GM06990 (cell line): ENCODE measurements around the gene ESRRG.

Experiments used
- DNase-seq: peaks from one replicate; pipeline ENCODE4 v3.0.0-alpha.2; 2011; ENCODE audit not compliant: insufficient read length; ENCODE audit errors: extremely low read depth
- H3K27me3 ChIP-seq: replicated peaks from 2 replicates; pipeline ENCODE4 v1.6.0; 2011; ENCODE audit warnings: low read length; ENCODE audit not compliant: control insufficient read depth, insufficient read depth
- H3K36me3 ChIP-seq: 2 replicates; pipeline ENCODE4 v1.5.1; 2011; ENCODE audit warnings: low read length; ENCODE audit not compliant: control insufficient read depth, insufficient read depth
- H3K4me3 ChIP-seq: replicated peaks from 2 replicates; pipeline ENCODE4 v1.5.1; 2011; ENCODE audit warnings: low read depth, mild to moderate bottlenecking, control low read depth, low read length
- TF ChIP-seq, protein P1 (sequence below): IDR thresholded peaks from 2 replicates; pipeline ENCODE4 v1.5.1; 2011; ENCODE audit warnings: low read length, control low read depth, mild to moderate bottlenecking, inconsistent platforms; ENCODE audit not compliant: insufficient read depth, poor library complexity, severe bottlenecking

The ESRRG gene

DNA sequence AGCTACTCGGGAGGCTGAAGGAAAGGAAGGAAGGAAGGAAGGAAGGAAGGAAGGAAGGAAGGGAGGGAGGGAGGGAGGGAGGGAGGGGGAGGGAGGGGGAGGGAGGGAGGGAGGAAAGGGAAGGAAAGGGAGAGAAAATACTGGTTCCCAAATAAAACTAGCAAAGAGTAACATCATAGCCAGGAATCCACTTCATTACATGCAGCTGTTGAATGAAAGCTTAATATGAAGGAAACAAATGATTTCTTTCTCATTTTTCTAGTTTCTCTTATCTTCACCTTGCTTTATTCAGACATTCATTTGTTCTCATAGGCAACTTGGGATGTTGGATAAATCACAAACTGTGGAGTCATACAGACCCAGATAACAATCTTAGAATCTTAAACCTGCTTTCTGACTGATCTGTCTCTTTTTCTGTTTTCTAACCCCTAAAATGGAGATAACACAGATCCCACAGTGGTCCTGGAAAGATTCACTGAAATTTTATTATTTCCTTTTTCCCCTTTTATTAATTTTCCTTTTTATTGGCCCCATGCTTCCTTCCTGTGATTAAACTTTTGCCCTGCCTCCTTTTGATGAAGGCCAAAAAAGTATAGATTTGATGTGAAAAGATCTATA lies 247.5 kb downstream of the ESRRG start:
- Histone ChIP-seq H3K36me3 (no peaks in the 10 kb centered on the region), H3K27me3 (no peaks in the 10 kb centered on the region), H3K4me3 (no peak overlapping the region)
- TF ChIP-seq, protein P1, sequence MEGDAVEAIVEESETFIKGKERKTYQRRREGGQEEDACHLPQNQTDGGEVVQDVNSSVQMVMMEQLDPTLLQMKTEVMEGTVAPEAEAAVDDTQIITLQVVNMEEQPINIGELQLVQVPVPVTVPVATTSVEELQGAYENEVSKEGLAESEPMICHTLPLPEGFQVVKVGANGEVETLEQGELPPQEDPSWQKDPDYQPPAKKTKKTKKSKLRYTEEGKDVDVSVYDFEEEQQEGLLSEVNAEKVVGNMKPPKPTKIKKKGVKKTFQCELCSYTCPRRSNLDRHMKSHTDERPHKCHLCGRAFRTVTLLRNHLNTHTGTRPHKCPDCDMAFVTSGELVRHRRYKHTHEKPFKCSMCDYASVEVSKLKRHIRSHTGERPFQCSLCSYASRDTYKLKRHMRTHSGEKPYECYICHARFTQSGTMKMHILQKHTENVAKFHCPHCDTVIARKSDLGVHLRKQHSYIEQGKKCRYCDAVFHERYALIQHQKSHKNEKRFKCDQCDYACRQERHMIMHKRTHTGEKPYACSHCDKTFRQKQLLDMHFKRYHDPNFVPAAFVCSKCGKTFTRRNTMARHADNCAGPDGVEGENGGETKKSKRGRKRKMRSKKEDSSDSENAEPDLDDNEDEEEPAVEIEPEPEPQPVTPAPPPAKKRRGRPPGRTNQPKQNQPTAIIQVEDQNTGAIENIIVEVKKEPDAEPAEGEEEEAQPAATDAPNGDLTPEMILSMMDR, result no peak
- no peak for DNase-seq

DNA sequence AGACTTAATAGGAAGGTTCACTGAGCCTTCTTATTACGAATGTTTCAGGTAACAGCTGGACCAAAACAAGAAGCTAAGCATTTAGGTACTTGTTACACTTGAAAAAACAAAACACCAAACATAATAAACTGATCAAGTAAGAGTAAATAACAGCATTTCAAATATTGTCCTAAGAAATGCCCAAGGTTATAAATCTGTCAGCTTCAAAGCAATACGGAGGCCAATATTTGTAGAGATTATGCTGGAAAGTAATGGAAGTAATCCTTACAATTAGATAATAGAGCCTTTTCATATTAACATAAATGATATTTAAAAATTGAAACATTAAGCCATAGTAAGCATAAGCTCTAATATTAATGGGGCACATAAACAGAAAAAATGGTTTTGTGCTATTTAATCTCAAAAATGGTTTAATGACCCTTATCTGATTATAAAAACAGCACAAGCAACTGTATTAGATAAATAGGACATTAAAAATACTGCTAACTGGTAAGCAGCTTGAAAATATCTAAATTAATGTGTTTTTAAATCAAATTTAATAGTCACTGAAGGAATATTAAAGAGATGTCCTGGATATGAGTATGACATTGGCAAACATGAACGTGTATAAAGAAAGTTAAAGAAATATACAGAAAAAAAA lies 256.9 kb downstream of the ESRRG start:
- TF ChIP-seq, protein P1, result no peak
- H3K27me3 ChIP-seq, result no peaks in the 10 kb centered on the region
- no peak for DNase-seq
- H3K4me3 ChIP-seq, result no peak overlapping the region
- no peaks in the 10 kb centered on the region for H3K36me3 ChIP-seq

DNA sequence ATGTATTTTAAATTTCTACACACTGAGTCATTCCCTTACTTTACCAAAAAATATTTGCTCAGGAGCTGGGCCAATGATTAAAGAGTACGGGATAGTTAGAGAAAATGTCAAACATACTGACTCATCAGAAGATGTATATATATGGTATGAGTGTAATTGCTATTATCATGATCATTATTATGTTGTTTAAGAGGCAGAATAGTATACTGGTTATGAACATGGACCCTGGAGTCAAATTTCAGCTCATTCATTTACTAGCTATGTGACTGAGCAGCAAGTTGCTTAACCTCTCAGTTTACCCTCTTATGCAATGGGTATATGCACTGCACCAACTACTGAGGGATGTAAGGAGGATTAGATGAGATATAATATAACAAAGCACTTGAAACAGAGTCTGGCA lies 258.7 kb downstream of the ESRRG start:
- Histone ChIP-seq H3K4me3 (no peak overlapping the region), H3K27me3 (no peaks in the 10 kb centered on the region), H3K36me3 (no peaks in the 10 kb centered on the region)
- no peak for DNase-seq
- TF ChIP-seq, protein P1, result no peak

DNA sequence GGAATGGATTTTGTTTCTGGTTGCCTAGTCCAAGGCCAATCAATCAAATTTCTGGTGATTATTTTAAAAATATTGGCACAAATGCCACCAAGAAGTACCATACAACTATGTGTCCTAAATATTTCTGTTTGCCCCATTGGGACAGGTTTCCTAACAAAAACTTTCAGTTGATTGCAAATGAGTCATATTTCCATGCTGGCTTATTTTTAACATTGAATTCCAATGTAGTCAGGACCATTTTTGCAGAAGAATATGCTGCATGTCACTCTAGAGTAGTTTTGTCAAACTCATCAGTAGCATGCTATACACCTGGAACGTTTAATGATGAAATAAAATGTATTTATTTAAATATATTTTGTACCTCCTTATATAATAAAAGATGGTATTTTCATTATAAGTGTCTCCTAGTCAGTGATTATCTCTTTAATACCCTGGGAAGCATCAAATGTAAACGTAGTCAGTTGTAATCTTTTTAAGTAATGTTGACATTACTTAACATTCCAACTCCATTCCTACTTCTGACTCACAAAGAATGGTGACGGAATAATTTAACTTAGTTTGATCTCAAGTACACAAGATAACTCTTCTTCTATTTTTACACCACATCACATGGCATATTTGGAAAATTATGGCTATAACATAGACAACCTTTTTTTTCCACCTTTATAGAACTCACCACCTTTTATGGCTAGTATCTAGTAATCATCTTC lies 261.0 kb downstream of the ESRRG start:
- TF ChIP-seq, protein P1, result no peak
- no peak overlapping the region for H3K4me3 ChIP-seq
- H3K36me3 ChIP-seq, result no peaks in the 10 kb centered on the region
- DNase-seq, result no peak
- H3K27me3 ChIP-seq, result no peaks in the 10 kb centered on the region

DNA sequence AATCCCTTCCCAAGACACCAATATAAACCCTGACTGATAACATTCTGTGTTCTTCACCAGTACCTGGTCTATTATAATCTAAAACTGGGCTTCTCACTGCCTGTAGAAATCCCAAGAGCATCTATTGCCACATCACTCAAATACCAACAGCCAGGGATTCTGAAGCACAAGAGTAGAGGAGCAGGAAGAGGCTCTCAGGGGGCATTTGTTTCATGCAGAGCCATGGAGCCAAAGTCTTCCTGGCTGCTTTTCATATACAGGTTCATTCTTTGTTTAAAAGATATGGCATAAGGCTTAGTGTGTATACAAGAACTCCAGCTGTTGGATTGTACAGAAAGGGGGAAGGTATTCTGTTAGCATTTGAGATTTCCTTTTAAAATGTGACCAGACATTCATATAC lies 261.8 kb downstream of the ESRRG start:
- TF ChIP-seq, protein P1, result no peak
- H3K36me3 ChIP-seq, result no peaks in the 10 kb centered on the region
- no peak for DNase-seq
- no peaks in the 10 kb centered on the region for H3K27me3 ChIP-seq
- no peak overlapping the region for H3K4me3 ChIP-seq
